Activated CD4-positive, CD25-positive, alpha-beta regulatory T cell treated with anti-CD3 and anti-CD28 coated beads, Interleukin-2, amount 50 U/mL, for 24 hours (primary cell): ENCODE results near the gene KNL1.
A peak's percentile ranks its signal among the peaks of the same experiment; 100 is the strongest.
"Not testable (repeated sequence)": the region's sequence is repeated elsewhere in the genome, so short reads cannot be mapped to it uniquely, and the experiment has no call there.

Experiments used
- ATAC-seq, 2 donors: fragments of 150-1000 bp; cut with Tn5 transposase; one replicate each; pipeline ENCODE4 v1.10.0; 2021; ENCODE audit warnings: mild to moderate bottlenecking in 1 of 2, moderate library complexity in 1 of 2

KNL1 gene

GRCh38 chr15:40680959-40681358 lies 86.9 kb downstream of the KNL1 start:
- not testable (repeated sequence) for ATAC-seq

- no peak for ATAC-seq
Observed at GRCh38 chr15:40684381-40684780, 90.3 kb downstream of the KNL1 start.

- no peak for ATAC-seq
Observed at GRCh38 chr15:40685376-40685775, 91.3 kb downstream of the KNL1 start.

- ATAC-seq, result no peak
Observed at GRCh38 chr15:40688932-40689799, 95.1 kb downstream of the KNL1 start.

- no peak for ATAC-seq
Observed at GRCh38 chr15:40691737-40692136, 97.7 kb downstream of the KNL1 start.

GRCh38 chr15:40693904-40694687 lies 100.0 kb downstream of the KNL1 start:
- no peak for ATAC-seq

- ATAC-seq, result peak; percentile 95 to 96
Observed at GRCh38 chr15:40694688-40695468, 100.8 kb downstream of the KNL1 start, which contains the start of gene RAD51. Gene RAD51 (plus strand): TSS chr15:40695174. CDS start chr15:40698759, 3,585 bp downstream.

- ATAC-seq, result peak in 1 of 2 donors; percentile 2
Observed at GRCh38 chr15:40695469-40695890, 101.4 kb downstream of the KNL1 start.

- no peak for ATAC-seq
Observed at GRCh38 chr15:40696228-40696627, 102.2 kb downstream of the KNL1 start.

- no peak for ATAC-seq
Observed at GRCh38 chr15:40697916-40698315, 103.9 kb downstream of the KNL1 start.

- no peak for ATAC-seq
Observed at GRCh38 chr15:40702077-40702476, 108.0 kb downstream of the KNL1 start.

- no peak for ATAC-seq
Observed at GRCh38 chr15:40706121-40706520, 112.1 kb downstream of the KNL1 start.
